HL-60 (cell line): ENCODE measurements around the gene TAAR2.
"Not testable (repeated sequence)": the region's sequence is repeated elsewhere in the genome, so short reads cannot be mapped to it uniquely, and the experiment has no call there.

Experiments used
- DNase-seq, 2 experiments: peaks; one replicate each; pipeline ENCODE4 v3.0.0-alpha.2; 2010 to 2020; ENCODE audit warnings: low read depth in 1 of 2, low spot score in 1 of 2
- H3K27ac ChIP-seq: fragments of 250-450 bp; sonication (Bioruptor Pico); replicated peaks from 2 replicates; pipeline ENCODE4 v1.5.1; 2020; ENCODE audit warnings: mild to moderate bottlenecking, moderate library complexity
- H3K27me3 ChIP-seq: fragments of 250-450 bp; sonication (Bioruptor Pico); 2 replicates; pipeline ENCODE4 v1.5.1; 2021; ENCODE audit warnings: mild to moderate bottlenecking, moderate library complexity; ENCODE audit not compliant: insufficient read depth, poor library complexity, severe bottlenecking
- H3K4me3 ChIP-seq: replicated peaks from 2 replicates; pipeline ENCODE4 v1.5.1; 2011; ENCODE audit warnings: mild to moderate bottlenecking, control low read depth, low read length; ENCODE audit not compliant: insufficient read depth
- GABPA ChIP-seq: IDR thresholded peaks from 2 replicates; pipeline ENCODE4 v1.6.1; 2012; ENCODE audit warnings: low read depth
- POLR2AphosphoS5 ChIP-seq: IDR thresholded peaks from 2 replicates; pipeline ENCODE4 v1.6.1; 2012; ENCODE audit warnings: low read depth
- SPI1 ChIP-seq: IDR thresholded peaks from 2 replicates; pipeline ENCODE4 v1.6.1; 2012; ENCODE audit warnings: low read depth, mild to moderate bottlenecking, borderline replicate concordance
- TF ChIP-seq, protein P1 (sequence below): IDR thresholded peaks from one replicate; pipeline ENCODE4 v1.5.1; 2011; ENCODE audit warnings: low read length, control low read depth, inconsistent platforms; ENCODE audit not compliant: insufficient read depth
- TF ChIP-seq, protein P2 (sequence below): IDR thresholded peaks from 2 replicates; pipeline ENCODE4 v1.6.1; 2012; ENCODE audit warnings: low read depth; ENCODE audit not compliant: insufficient replicate concordance

Gene TAAR2

DNA sequence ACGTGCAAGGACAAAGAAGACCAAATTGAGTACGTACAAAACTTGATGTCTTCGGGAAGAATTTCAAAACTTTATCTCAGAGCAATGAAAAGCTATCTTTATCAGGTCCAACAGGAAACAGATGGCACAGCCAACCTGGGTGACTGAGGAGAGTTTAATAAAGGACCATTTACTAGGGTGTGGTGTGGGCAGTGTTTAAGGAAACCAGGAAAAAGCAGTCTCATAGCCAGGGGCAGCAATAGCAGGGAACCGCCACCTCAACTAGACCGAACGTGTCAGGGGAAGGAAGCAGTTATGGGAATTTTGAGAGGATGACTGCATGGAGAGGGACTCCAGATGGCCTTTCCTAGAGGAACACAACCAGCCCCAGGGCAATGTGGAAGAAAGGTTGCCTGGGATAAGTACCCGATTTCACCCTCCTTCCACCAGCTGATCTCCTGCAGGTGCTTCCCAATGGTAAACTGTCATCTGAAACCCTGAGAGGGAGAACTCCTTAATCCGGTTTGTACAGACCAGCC is 19.4 kb downstream of the TAAR2 start:
- TF ChIP-seq, protein P1, sequence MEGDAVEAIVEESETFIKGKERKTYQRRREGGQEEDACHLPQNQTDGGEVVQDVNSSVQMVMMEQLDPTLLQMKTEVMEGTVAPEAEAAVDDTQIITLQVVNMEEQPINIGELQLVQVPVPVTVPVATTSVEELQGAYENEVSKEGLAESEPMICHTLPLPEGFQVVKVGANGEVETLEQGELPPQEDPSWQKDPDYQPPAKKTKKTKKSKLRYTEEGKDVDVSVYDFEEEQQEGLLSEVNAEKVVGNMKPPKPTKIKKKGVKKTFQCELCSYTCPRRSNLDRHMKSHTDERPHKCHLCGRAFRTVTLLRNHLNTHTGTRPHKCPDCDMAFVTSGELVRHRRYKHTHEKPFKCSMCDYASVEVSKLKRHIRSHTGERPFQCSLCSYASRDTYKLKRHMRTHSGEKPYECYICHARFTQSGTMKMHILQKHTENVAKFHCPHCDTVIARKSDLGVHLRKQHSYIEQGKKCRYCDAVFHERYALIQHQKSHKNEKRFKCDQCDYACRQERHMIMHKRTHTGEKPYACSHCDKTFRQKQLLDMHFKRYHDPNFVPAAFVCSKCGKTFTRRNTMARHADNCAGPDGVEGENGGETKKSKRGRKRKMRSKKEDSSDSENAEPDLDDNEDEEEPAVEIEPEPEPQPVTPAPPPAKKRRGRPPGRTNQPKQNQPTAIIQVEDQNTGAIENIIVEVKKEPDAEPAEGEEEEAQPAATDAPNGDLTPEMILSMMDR: no peak
- TF ChIP-seq, protein P2, sequence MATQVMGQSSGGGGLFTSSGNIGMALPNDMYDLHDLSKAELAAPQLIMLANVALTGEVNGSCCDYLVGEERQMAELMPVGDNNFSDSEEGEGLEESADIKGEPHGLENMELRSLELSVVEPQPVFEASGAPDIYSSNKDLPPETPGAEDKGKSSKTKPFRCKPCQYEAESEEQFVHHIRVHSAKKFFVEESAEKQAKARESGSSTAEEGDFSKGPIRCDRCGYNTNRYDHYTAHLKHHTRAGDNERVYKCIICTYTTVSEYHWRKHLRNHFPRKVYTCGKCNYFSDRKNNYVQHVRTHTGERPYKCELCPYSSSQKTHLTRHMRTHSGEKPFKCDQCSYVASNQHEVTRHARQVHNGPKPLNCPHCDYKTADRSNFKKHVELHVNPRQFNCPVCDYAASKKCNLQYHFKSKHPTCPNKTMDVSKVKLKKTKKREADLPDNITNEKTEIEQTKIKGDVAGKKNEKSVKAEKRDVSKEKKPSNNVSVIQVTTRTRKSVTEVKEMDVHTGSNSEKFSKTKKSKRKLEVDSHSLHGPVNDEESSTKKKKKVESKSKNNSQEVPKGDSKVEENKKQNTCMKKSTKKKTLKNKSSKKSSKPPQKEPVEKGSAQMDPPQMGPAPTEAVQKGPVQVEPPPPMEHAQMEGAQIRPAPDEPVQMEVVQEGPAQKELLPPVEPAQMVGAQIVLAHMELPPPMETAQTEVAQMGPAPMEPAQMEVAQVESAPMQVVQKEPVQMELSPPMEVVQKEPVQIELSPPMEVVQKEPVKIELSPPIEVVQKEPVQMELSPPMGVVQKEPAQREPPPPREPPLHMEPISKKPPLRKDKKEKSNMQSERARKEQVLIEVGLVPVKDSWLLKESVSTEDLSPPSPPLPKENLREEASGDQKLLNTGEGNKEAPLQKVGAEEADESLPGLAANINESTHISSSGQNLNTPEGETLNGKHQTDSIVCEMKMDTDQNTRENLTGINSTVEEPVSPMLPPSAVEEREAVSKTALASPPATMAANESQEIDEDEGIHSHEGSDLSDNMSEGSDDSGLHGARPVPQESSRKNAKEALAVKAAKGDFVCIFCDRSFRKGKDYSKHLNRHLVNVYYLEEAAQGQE: no peak
- TF ChIP-seq POLR2AphosphoS5 (no peak), GABPA (no peak), SPI1 (no peak)
- Histone ChIP-seq H3K4me3 (no peak overlapping the region), H3K27ac (no peak overlapping the region), H3K27me3 (no peaks in the 10 kb centered on the region)
- no peak for DNase-seq

DNA sequence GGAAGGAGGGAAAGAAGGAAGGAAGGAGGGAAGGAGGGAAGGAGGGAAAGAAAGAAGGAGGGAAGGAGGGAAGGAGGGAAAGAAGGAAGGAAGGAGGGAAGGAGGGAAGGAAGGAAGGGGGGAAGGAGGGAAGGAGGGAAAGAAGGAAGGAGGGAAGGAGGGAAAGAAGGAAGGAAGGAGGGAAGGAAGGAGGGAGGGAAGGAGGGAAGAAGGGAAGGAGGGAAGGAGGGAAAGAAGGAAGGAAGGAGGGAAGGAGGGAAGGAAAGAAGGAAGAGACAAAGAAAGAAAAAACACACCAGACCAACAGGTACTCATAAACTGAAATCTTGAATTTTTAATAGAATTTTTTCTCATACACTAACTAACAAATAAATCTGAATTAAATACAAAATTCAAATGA is 23.2 kb downstream of the TAAR2 start:
- not testable (repeated sequence) for DNase-seq, H3K27me3 ChIP-seq, H3K4me3 ChIP-seq, H3K27ac ChIP-seq

DNA sequence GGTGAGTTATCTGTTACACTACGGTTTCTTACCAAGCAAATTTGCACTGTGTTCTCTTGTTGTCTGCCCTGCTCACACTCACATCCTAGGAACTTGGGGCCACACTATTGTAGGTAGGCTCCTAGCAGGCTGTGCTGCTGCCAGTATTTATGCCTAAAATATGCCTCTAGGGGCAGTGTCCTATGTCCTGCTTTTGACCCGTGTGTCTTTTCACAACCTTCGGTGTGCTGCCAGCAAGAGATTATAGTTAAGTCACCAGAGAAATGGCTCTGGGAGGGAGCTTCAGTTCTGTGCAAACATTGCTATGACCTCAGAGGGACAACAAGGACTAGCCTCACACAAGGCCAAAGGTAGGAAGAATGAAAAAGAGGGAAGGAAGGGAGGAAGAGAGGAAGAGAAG is 25.6 kb downstream of the TAAR2 start:
- TF ChIP-seq POLR2AphosphoS5 (no peak), SPI1 (no peak), GABPA (no peak)
- TF ChIP-seq, protein P2: no peak
- TF ChIP-seq, protein P1: peak; percentile 32
- Histone ChIP-seq H3K4me3 (no peak overlapping the region), H3K27me3 (peaks cover 2% of the 10 kb centered on the region), H3K27ac (no peak overlapping the region)
- DNase-seq: peak in 1 of 2 experiments; percentile 7

DNA sequence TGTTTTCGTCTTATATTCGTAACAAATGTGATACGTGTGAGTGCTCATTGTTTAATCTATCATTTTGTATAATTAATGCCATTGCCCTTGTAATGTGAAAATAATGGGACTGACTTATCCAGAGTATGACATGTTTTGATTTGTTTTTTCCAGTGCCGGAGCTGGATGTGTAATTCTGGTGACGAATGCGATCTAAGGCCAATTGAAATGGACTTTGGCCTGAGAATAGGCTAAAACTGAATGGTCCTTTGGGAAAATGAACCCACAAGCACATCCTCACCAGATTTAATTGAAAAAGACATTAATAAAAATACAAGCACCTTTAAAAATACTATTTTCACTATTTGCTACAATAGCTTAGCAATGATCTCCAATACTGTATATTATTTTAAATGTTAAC is 27.9 kb downstream of the TAAR2 start:
- no peak overlapping the region for H3K27ac ChIP-seq
- TF ChIP-seq, protein P2: no peak
- DNase-seq: no peak

More for the DNA sequence above, 27.9 kb downstream of the TAAR2 start:
- H3K4me3 ChIP-seq: no peak overlapping the region
- peaks cover 5% of the 10 kb centered on the region for H3K27me3 ChIP-seq
